HG02938 (cell line): ENCODE results near the gene FOXJ3.

Experiments
- ATAC-seq: cut with Tn5 transposase; IDR thresholded peaks from one replicate; pipeline ENCODE4 v1.9.1; 2021; ENCODE audit warnings: mild to moderate bottlenecking, moderate library complexity; ENCODE audit not compliant: unreplicated experiment

FOXJ3 gene

DNA sequence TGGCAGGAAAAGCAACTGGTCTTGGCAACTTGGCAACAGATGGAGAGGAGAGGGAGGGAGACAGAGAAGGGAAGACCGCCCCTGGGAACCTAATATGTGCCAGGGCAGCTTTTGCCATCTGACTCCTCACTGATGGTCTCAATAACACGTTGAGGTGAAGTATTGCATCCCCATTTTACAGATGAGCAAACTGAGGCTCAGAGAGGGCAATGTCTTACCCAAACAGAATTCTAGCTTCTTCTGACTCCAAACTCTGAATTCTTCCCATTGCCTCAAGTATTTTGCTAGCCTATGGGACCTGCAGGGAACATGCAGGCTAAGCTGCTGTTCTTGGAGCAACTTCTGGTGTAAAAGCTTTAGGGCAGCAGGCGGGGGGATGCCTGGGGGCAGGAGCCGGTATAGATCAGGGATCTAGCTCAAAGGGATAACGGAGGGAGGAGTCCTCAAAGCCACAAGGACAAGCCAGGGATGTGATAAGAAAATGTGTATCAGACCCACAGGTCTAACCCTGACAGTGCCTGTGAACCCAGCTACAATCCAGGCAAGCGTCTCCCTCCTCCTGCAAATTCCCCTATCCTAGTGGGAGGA lies 163.3 kb downstream of the FOXJ3 start:
- ATAC-seq = no peak

DNA sequence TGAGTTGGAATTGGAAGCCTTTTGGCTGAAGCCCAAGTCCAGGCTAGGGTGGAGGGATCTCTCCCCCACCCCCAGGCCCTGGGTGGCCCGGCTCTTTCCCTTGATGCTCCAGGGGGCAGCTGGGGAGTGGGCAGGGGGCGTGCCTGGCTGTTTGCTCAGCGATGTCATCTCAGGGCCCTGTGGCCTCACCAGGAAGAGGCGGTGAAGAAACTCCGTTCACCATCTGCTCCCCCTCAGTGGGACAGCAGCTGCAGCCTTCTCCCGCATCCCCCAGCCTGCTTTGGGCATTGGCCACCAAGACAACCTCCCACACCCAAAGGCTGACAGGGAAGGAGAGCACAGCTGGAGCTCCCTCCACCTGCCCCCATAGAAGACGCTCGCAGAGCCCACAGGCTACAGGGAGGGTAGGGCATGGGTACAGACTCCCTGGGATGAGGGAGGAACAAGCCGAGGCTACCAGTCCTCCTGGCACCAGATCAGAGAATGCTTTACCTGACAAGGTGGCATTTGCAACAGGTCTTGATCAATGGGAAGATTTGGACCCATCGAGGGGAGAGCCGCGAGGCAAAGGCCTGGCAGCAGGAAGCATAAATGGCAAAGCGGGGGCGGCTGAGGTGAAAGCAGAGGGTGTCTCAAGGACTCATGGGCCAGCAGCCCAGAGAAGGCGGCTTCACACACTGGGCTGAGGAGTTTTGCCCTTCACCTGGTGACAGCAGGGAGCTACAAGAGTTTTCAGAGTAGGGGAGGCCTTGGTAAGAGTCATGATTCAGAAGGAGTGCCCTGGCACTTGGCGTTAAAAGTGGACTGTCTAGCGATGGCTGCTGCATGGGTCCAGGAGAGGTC lies 164.0 kb downstream of the FOXJ3 start:
- ATAC-seq = no peak

DNA sequence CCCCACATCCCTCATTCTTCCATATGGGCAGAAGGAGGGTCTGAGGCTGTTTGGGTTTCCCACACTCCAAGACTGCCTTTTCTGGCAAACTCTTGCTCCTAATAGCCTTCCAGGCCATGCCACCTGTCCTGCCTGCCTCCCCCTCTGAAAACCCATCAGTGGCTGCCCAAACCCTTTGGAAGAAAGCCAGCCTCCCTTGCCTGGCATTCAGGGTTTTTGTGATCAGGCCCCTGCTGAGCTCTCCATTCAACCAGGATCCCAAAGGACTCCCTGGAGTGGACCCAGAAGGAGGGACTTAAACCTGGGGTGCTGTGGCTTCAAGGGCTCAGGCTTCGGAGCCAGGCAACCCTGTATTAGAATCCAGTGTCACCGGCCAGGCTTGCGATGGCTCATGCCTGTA lies 166.3 kb downstream of the FOXJ3 start:
- no peak for ATAC-seq

DNA sequence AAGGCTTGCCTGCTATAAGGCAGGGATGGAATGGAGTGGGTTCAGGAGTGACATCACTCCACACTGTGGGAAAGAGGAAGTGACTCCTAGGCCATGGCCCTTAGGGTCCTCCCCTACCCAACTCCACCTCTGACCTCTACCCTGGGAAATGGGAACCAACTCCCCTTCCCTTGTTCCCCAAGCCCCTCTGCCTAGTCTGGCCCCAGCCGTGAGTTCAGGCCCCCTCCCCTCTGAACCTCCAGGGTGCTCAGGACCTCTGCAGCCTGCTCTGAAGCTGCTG lies 166.7 kb downstream of the FOXJ3 start:
- no peak for ATAC-seq

DNA sequence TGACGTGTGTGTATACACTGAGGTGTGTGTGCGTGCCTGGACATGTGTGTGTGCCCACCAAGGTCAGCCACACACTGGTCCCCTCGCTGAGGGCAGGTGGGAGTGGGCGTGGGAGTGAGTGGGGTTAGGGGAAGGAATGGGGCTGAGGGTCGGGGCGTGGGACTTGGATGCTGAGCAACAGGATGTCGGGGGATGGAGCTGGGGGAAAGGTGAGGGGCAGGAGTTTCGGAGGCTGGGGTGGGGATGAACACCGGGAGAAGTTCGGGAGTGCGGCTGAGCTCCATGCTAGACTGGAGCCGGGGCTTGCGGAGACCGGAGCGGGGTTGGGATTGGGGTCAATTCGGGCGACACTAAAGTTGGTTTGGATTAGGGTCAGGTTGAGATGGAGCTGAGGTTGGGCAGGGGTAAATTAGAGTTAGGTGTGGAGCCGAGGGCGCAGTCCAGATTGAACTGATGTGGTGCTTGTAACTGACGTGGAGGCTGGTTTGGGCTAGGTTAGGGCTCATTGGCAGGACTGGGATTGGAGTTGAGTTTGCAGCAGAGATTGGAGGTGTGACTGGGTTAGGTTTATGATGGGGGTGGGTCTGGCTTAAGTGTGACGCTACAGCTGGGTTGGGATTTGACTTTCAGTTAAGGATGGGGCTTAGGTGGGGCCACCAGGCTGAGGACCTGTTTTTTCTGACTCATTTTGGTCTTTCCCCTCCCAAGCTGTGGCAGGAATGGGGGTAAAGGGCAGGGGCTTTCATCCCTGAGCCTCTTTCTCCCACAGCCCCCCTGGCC lies 167.2 kb downstream of the FOXJ3 start:
- no peak for ATAC-seq

DNA sequence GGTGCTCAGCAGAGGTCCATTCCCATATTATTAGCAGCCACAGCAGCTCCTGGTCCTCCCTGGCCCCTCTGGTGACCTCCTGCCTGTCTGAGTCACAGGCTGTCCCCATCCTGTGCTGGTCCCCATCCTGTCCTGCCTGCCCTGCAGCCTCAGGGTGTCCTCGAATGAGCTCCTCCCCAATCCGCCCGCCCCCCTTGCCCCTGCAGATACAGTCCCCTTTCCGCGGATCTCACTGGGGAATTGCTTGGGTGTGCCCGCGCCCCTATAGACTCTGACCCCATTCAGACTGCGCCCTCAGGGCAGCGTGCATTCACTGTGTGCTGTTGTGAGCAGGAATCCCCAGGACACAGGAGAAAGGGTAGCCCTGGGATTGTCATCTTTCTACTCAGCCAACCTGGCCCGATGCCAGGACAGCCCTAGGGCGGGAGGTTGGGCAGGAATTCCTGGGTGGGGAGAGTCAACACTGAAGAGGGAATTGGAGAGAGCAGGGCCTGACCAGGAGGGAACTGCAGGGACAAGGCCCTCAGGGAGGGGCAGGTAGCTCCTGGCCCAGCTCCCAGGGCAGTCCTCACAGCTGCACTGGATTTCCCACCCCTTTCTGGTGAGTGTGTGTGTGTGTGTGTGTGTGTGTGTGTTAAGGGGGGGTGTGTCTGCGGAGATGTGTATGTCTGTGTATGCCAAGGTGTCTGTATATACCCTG lies 169.4 kb downstream of the FOXJ3 start:
- no peak for ATAC-seq

DNA sequence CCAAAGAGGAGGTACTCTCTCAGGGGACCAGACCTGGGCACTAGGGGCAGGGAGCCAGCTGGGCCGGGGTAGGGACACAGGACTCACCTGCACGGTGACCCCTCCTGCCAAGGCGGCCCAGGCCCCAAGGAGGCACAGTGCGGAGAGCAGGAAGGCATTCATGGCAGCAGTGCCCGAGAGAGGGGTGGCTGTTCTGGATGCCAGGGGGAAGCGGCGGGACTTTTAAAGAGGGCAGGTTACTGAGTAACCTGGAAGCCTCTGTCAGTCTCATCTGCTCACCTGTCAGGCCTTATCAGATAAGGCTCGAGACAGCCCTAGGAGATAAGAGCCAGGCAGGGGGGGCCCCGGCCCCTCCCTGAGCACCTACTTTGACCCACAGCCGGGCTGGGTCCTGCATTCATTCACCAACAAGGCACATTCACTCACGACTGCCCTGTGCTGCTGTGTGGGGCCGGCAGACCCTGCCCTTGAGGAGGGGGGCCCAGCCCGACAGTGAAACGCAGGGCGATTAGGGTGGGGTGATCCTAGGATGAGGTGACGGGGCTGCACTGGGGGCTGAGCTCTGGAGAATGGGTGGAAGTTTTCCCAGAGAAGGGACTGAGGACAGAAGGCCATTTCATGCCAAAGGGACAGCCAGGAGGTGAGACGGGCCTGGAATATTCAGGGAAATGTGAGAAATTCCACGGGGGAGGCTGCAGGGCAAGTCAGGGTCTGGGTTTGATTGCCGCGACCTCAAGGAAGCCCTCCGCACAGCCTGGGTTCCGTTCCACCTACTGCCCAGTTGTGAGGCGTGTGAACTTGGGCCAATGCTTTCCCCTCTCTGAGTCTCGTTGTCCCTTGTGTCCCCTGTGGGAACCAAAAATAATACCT lies 170.2 kb downstream of the FOXJ3 start, which contains the start of gene GUCA2A:
Gene GUCA2A (minus strand): TSS at position 195 of the 870 bp plus-strand sequence. CDS start 33 bp downstream, at position 162.
- no peak for ATAC-seq

DNA sequence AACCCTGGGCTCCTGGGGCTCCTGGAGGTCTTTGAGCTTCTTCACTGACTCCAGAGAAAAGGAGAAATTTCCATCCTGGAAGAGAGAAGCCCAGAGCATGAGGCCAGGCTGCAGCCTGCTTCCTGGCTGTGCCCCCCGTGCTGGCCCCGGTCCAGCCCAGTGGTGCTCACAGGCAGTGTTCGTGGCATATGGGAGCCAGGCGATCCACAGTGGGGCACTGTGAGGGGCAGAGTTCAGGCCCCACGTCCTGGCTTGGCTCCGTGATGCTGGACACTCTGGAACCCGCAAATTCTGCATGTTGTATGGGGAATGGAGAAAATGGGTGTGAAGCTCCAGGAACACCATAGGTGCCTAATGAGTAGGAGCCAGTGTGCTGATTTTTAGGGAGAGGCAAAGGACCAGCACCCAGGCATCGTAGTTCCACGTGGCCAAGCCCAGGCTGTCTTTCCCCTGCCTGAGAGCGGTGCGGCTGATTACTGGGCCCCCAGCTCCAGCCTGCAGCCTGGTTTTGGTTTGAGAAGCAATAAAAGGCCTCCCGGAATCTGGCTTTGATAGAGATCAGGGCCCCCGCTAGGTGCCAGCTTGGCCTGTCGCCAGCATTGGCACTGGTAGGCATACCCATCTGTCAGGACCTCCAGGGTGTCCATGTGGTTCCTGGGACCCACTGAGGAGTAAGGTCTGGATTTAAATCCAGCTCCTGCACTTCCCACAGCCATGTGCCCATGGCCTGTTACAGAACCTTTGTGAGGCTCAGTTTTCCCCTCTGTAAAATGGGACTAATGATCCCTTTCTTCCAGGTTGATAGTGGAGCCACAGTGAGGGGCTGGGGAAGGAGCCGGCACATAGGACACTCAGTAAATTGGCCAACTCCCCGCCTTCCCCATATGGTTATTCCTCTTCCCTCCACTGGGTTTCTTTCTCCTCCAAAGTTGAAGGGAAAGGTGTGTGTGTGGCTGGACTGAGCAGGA lies 171.2 kb downstream of the FOXJ3 start:
- no peak for ATAC-seq

DNA sequence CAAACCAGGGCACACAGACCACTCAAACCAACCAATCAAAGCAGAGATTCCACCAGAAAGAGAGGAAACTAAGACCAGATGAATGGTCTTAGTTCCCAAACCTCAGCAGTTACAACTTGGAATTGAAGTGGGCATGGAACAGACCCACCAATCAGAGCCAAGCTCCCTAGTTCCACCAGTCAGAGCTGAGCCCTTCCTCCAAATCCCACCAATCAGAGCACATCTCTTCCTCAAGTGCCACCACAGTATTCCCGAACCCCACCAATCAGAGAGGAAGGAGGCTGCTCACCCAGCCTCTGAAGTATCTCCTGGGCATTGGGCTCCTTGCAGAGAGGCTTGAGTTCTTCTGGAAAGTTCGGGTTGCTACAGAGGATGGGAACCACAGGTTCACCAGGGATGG lies 171.9 kb downstream of the FOXJ3 start:
- ATAC-seq = no peak

DNA sequence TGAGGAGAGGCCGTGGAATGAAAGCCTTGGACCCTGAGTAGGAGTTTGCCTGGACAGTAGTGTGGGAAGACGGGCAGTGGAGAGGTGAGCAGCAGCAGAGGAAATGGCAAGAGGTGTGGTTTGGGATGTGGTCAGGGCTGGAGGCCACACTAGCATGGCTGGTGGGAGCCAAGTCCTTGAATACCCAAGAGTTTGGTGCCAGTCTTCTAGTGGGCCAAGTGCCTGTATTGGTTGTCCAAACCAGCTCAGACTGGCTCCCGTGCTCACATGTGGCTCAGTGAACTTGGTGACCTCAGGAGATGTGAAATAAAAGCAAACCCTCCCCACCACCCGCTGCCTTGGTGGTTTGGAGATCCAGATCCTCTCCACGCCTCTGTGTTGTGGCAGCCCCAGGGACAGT lies 172.9 kb downstream of the FOXJ3 start:
- ATAC-seq = no peak

DNA sequence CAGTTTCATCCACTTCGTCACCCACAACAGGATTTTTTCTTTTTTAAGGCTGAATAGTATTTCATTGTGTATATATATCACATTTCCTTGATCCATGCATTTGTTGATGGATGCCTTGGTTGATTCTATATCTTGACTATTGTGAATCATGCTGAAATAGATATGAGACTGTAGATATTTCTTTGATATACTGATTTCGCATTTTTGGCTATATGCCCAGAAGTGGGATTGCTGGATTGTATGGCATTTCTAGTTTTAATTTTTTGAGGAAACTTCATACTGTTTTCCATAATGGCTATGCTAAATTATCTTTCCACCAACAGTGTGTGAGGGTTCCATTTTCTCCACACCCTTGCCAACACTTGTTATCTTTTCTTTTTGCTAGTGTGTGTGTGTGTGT lies 176.8 kb downstream of the FOXJ3 start:
- no peak for ATAC-seq

DNA sequence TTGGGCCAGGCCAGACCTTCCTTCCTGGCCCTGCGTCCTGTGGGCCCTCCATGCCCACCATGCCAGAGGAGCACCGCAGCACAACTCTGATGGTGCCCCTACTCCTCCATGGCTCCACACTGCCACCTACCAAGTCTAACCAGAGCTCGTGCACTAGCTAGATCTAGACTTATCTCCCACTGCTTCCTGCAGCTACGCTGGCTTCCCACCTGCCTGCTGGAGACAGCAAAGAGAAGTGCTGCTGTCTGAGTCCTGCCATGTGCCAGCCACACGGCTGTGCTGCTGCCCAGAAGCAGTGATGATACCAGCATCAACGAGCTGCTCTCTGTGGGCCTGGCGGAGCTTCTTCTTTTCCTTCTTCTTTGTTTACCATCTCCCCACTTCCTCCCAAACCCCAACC lies 177.4 kb downstream of the FOXJ3 start:
- ATAC-seq = no peak

DNA sequence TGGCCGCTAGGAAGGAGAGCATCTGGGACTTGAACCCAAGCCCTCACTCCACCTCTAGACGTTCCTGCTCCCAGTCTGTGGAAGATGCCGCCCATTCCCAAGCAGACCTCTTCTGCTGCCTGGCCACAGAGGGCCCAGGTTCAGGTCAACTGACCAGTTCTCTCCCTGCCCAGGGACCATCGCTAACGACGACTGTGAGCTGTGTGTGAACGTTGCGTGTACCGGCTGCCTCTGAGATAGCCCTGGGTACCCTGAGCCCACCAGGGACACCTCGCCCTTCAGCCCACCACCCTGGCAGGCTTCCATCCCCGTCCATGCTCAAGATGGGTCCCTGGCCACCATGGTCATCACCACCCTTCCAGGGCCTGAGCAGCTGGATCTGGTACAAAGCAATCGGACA lies 179.7 kb downstream of the FOXJ3 start:
- no peak for ATAC-seq

DNA sequence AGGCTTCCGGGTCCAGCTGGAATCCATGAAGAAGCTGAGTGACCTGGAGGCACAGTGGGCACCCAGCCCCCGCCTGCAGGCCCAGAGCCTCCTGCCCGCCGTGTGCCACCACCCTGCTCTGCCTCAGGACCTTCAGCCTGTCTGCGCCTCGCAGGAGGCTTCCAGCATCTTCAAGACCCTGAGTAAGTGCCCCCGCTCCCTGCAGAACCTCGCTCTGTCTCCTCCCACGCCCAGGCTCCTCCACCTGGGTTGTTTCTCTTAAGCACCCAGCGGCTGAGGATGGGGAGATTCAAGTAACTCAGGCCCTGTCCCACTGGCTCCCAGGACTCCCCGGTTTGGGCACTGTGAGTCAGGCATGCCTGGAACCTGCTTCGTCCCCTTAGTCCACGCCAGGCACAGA lies 180.3 kb downstream of the FOXJ3 start:
- no peak for ATAC-seq

DNA sequence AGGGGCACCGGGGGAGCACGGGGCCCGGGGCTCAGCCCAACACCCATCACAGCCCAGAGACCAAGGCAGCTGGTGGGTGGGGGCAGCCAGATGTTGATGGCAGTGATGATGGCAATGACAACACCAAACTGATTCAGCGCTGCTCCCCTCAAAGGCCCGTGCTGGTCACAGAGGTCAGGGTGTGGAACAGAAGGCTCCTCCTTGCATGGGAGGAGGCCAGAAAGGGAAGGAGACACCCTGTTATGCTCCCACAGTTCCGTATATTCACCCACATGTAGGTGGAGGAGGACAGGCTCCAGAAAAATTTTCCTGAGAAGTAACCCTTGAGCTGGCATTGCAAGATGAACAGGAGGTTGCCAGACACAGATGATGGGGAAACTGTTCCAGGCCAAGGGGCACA lies 181.4 kb downstream of the FOXJ3 start:
- ATAC-seq = no peak

DNA sequence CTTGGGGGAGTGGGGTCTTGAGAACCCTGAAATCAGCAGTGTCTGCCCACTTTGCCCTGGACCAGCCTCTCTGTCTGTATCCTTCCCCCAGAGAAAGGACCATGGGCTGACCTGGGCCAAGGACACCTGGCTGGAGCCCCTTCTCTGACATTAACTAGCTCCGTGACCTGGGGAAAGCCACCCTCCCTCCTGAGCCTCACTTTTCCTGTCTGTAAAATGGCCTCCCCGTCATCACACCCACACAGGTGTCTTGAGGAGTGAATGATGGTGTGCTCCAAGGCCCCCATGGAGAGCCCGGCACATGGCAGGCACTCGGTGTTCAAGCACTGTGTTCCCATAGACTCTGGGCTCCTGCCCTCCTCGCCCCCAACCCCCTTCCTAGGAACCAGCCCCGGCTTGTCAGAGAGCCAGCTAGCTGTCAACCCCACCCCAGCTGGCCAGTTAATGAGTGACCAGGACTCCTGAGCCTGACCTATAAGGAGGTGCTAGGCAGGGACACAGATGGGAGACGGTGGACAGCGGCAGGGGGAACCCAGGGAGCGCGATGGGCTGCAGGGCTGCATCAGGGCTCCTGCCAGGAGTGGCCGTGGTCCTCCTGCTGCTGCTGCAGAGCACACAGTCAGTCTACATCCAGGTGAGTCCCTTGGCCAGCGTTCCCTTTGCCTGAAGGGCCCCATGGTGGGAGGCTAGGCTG lies 182.0 kb downstream of the FOXJ3 start, which contains the start of gene GUCA2B:
Gene GUCA2B (plus strand): TSS at position 504 of the 694 bp plus-strand sequence. CDS start 41 bp downstream, at position 545.
- ATAC-seq = no peak

DNA sequence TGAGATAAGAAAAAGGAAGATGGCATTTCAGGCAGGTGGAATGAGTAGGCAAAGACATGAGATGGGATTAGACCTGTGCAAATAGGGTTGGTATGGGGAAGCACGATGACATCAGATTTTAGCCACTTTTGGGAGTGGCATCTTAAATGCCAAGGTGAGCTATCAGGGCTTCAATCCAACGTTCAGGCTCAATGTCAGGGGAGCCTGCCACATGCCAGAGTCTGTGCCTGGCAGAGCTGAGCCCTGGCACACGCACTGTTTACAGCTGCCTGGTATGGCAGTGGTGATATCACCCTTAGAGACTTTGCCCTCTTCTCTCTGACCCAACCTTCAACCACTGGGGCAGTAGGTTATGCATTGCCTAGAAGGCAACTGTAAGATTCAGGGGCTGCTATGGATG lies 182.9 kb downstream of the FOXJ3 start:
- ATAC-seq = no peak

DNA sequence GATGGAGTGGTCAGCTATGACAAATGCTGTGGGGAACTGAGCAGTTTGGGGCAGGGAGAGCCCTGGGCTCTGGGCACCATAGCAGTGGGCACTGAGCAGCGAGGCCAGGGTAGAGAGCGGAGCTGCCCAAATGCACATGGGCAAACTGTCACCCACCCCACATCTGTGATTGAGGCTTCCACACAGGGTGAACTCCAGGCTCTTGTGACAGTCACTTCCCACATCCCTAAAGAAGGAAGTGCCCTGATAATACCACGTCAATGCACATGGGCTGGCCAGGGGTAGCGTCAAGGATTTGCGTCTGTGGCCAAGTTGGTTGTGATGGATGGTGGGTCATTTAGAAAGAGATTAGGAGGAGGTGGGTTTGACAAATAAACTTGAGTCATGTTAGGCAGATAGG lies 184.4 kb downstream of the FOXJ3 start:
- no peak for ATAC-seq

DNA sequence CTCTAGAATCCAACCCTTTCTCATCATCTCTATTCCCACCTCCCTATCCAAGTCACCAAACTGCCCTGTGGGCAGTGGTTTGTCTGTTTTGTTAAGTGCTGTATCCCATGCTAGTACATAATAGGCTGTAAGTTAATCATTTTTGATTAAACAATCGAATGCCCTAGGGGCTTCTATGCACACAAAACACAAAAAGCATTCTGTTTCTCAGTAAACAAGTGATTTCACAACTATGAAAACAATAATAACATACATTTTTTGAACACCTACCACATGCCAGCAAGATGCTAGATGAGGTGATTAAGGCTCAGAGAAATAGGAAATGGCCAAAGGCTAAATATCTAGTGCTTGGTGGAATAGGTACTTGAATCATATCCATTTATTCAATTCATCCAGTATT lies 186.9 kb downstream of the FOXJ3 start:
- ATAC-seq = no peak
